Liver (tissue), 9 donors: ENCODE results near the gene USP11. TPM values are rescaled to one million over a fixed set of nuclear protein-coding genes. Genes with fewer than 3 reads are reported as not detected.

Source experiments
- DNase-seq: peaks from one replicate; pipeline ENCODE4 v3.0.0-alpha.2; 2017; ENCODE audit warnings: low spot score
- H3K27ac ChIP-seq, 2 donors: one replicate each; pipeline ENCODE4 v1.7.0; 2013; ENCODE audit warnings: inconsistent platforms in 2 of 2, low read length in 2 of 2, control low read depth in 1 of 2, low read depth in 1 of 2, mild to moderate bottlenecking in 1 of 2
- H3K27me3 ChIP-seq, 4 donors: one replicate each; pipeline versions ENCODE4 v1.6.1 to v1.7.0; 2013; ENCODE audit warnings: low read length in 3 of 4, inconsistent platforms in 1 of 4, mild to moderate bottlenecking in 1 of 4, moderate library complexity in 1 of 4; ENCODE audit not compliant: control insufficient read depth in 4 of 4, insufficient read depth in 4 of 4
- H3K36me3 ChIP-seq, 4 donors: one replicate each; pipeline versions ENCODE4 v1.6.1 to v1.7.0; 2013; ENCODE audit warnings: low read length in 3 of 4, mild to moderate bottlenecking in 3 of 4, low read depth in 1 of 4, moderate library complexity in 1 of 4; ENCODE audit not compliant: control insufficient read depth in 4 of 4, insufficient read depth in 3 of 4
- H3K4me1 ChIP-seq, 4 donors: one replicate each; pipeline versions ENCODE4 v1.6.1 to v1.7.0; 2013; ENCODE audit warnings: low read length in 3 of 4, mild to moderate bottlenecking in 3 of 4, moderate library complexity in 1 of 4; ENCODE audit not compliant: control insufficient read depth in 4 of 4, insufficient read depth in 4 of 4
- H3K4me3 ChIP-seq, 3 donors: one replicate each; pipeline versions ENCODE4 v1.6.1 to v1.7.0; 2013; ENCODE audit warnings: low read length in 3 of 3, control low read depth in 1 of 3, low read depth in 1 of 3, mild to moderate bottlenecking in 1 of 3
- H3K9ac ChIP-seq, 2 donors: one replicate each; pipeline ENCODE4 v1.7.0; 2013; ENCODE audit warnings: low read length in 2 of 2, mild to moderate bottlenecking in 2 of 2, moderate library complexity in 2 of 2, control low read depth in 1 of 2, low read depth in 1 of 2
- H3K9me3 ChIP-seq, 4 donors: one replicate each; pipeline versions ENCODE4 v1.6.1 to v1.7.0; 2013; ENCODE audit warnings: low read length in 3 of 4; ENCODE audit not compliant: control insufficient read depth in 4 of 4
- EGR1 ChIP-seq, 2 donors: IDR thresholded peaks; 2 replicates each; pipeline ENCODE4 v1.6.1; 2016 to 2018; ENCODE audit warnings: antibody characterized with exemption in 2 of 2, low read depth in 2 of 2
- FOXA1 ChIP-seq: IDR thresholded peaks from 2 replicates; pipeline ENCODE4 v1.6.1; 2016; ENCODE audit warnings: antibody characterized with exemption
- FOXA2 ChIP-seq: IDR thresholded peaks from 2 replicates; pipeline ENCODE4 v1.6.1; 2016; ENCODE audit warnings: antibody characterized with exemption
- GABPA ChIP-seq, 2 donors: IDR thresholded peaks in 1 of 2; conservative IDR thresholded peaks in 1 of 2; 2 replicates each; pipeline ENCODE4 v1.6.1; 2016; ENCODE audit warnings: antibody characterized with exemption in 2 of 2, mild to moderate bottlenecking in 1 of 2, moderate library complexity in 1 of 2
- HNF4A ChIP-seq, 2 donors: conservative IDR thresholded peaks; 2 replicates each; pipeline ENCODE4 v1.6.1; 2016; ENCODE audit warnings: antibody characterized with exemption in 2 of 2, mild to moderate bottlenecking in 2 of 2
- HNF4G ChIP-seq: IDR thresholded peaks from 2 replicates; pipeline ENCODE4 v1.6.1; 2016; ENCODE audit warnings: antibody characterized with exemption
- JUND ChIP-seq, 2 donors: IDR thresholded peaks; 2 replicates each; pipeline ENCODE4 v1.6.1; 2016; ENCODE audit warnings: antibody characterized with exemption in 2 of 2
- NR2F2 ChIP-seq: IDR thresholded peaks from 2 replicates; pipeline ENCODE4 v1.6.1; 2016; ENCODE audit warnings: antibody characterized with exemption
- RAD21 ChIP-seq, 2 donors: IDR thresholded peaks; 2 replicates each; pipeline ENCODE4 v1.6.1; 2016; ENCODE audit warnings: antibody characterized with exemption in 2 of 2, mild to moderate bottlenecking in 2 of 2
- RXRA ChIP-seq, 2 donors: IDR thresholded peaks; 2 replicates each; pipeline ENCODE4 v1.6.1; 2017 to 2018; ENCODE audit warnings: antibody characterized with exemption in 2 of 2, mild to moderate bottlenecking in 1 of 2
- SP1 ChIP-seq: IDR thresholded peaks from 2 replicates; pipeline ENCODE4 v1.6.1; 2018; ENCODE audit warnings: antibody characterized with exemption, mild to moderate bottlenecking
- TAF1 ChIP-seq: conservative IDR thresholded peaks from 2 replicates; pipeline ENCODE4 v1.6.1; 2016; ENCODE audit warnings: antibody characterized with exemption, mild to moderate bottlenecking
- YY1 ChIP-seq: IDR thresholded peaks from 2 replicates; pipeline ENCODE4 v1.6.1; 2016; ENCODE audit warnings: antibody characterized with exemption, mild to moderate bottlenecking
- WGBS: extraction: QIAGEN DNeasy Blood & Tissue Kit; methylation state at CpG from one replicate; pipeline ENCODE4 v1.1.7; 2013; 5-methylcytosine and 5-hydroxymethylcytosine counted together
- polyA plus RNA-seq, 2 donors: library from polyadenylated mRNA; stranded (reverse) in 1 of 2; unstranded in 1 of 2; fragments of 200-250 nt in 1 of 2; fragments of >200 nt in 1 of 2; fragmentation: Nextera tagmentation in 1 of 2; extraction: Ambion mirVana in 1 of 2; gene quantifications; one replicate each; pipeline versions ENCODE4 v1.2.1 to v1.2.3, GENCODE V29; 2013 to 2015
- total RNA-seq, 2 donors: library from RNA; depleted of rRNA; stranded (reverse); fragments of >200 nt; gene quantifications; one replicate each; pipeline ENCODE4 v1.2.3, GENCODE V29; 2014
- TF ChIP-seq, protein P1 (sequence below): IDR thresholded peaks from 2 replicates; pipeline ENCODE4 v1.6.1; 2016; ENCODE audit warnings: antibody characterized with exemption
- TF ChIP-seq, protein P2 (sequence below): fragments of 150-350 bp; IDR thresholded peaks from 2 replicates; pipeline ENCODE4 v1.5.1; 2017; ENCODE audit warnings: improper control_type of control experiment, low read depth, low read length; ENCODE audit not compliant: missing input control
- TF ChIP-seq, protein P3 (sequence below): IDR thresholded peaks from 2 replicates; pipeline ENCODE4 v1.6.1; 2016; ENCODE audit warnings: antibody characterized with exemption
- TF ChIP-seq, protein P4 (sequence below): IDR thresholded peaks from 2 replicates; pipeline ENCODE4 v1.6.1; 2016; ENCODE audit warnings: antibody characterized with exemption
- TF ChIP-seq, protein P5 (sequence below): IDR thresholded peaks from 2 replicates; pipeline ENCODE4 v1.6.1; 2016; ENCODE audit warnings: antibody characterized with exemption, mild to moderate bottlenecking
- donor health status: healthy.
- donor health status: healthy.
- donor health status: healthy.
- donor health status: healthy.
- donor health status: healthy.

Gene USP11
- 10 to 100 TPM; 11.8 to 24.3 TPM for total RNA-seq
- 10 to 100 TPM in 1 of 2 donors, 1 to 10 TPM in 1; 9.6 to 10.4 TPM for polyA plus RNA-seq

DNA sequence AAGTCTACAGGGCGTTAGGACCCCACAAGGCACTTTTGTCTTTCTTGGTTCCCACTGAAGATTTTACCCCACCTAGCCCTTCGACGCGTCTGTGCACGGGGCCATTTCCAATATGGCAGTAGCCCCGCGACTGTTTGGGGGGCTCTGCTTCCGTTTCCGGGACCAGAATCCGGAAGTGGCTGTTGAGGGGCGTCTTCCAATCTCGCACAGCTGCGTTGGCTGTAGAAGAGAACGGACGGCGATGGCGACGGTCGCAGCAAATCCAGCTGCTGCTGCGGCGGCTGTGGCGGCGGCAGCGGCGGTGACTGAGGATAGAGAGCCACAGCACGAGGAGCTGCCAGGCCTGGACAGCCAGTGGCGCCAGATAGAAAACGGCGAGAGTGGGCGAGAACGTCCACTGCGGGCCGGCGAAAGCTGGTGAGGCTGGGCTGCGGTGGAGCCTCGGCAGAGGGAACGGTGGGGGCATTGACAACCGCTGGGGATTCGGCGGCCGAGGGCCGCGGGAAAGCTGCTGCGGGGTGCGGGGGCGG, at the start of gene USP11:
Gene USP11, plus strand, starts transcription at position 207 of the 530 bp plus-strand sequence. Its CDS starts 35 bp downstream, at position 242.
- peak within 1 kb of the TSS; percentile 69 to 71 (median 70) for H3K4me3 ChIP-seq
- H3K36me3 ChIP-seq = peaks cover 0 to 13% (median 4%) of the 10 kb centered on the region in 4 donors
- H3K9me3 ChIP-seq = no peaks in the 10 kb centered on the region
- peak in 1 of 2 donors; percentile 34 for TF ChIP-seq EGR1 (IDR thresholded peaks at IDR 0.05; ENCODE audit: low read depth in 2 of 2)
- TF ChIP-seq HNF4G = no peak
- TF ChIP-seq, protein P1, sequence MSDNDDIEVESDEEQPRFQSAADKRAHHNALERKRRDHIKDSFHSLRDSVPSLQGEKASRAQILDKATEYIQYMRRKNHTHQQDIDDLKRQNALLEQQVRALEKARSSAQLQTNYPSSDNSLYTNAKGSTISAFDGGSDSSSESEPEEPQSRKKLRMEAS = no peak
- no peak for TF ChIP-seq TAF1
- TF ChIP-seq GABPA (IDR thresholded peaks at IDR 0.05 in 1 of 2, conservative IDR thresholded peaks at IDR 0.05 in 1 of 2) = peak; percentile 69 to 71
- H3K4me1 ChIP-seq = peaks cover 0 to 7% (median 0%) of the 10 kb centered on the region in 4 donors
- WGBS = 1% methylated on average over 46 of the region's 46 CpGs
- peak within 1 kb of the TSS; percentile 93 to 98 for H3K27ac ChIP-seq
- peak within 1 kb of the TSS; percentile 75 to 99 for H3K9ac ChIP-seq
- no peaks in the 10 kb centered on the region for H3K27me3 ChIP-seq
- peak; percentile 47 for DNase-seq

DNA sequence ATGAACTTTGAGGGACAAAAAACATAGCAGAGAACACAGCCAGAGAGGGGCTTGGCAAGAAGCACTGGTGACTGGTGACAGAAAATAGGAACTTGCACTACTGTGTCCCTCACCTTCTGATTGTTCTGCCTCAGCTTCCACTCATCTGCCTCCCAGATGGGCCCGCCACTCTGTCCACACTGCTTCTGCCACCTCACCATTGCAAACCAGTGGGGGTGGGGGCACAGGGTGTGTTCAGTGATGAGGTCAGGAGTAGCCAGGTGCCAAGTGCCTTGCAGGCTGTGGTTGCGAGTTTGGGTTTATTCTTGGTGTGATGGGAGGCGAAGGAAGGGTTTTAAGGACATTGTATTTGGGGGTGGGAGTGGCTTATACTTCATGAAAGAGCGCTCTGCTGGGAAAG, 48.3 kb upstream of the USP11 start:
- DNase-seq = no peak
- H3K27me3 ChIP-seq = no peaks in the 10 kb centered on the region
- 97% methylated on average over 4 of the region's 4 CpGs for WGBS
- no peak overlapping the region for H3K27ac ChIP-seq
- no peak overlapping the region for H3K4me3 ChIP-seq
- no peaks in the 10 kb centered on the region for H3K4me1 ChIP-seq
- H3K9me3 ChIP-seq = no peaks in the 10 kb centered on the region
- H3K36me3 ChIP-seq = peaks cover 0 to 50% (median 10%) of the 10 kb centered on the region in 4 donors
- TF ChIP-seq, protein P2, sequence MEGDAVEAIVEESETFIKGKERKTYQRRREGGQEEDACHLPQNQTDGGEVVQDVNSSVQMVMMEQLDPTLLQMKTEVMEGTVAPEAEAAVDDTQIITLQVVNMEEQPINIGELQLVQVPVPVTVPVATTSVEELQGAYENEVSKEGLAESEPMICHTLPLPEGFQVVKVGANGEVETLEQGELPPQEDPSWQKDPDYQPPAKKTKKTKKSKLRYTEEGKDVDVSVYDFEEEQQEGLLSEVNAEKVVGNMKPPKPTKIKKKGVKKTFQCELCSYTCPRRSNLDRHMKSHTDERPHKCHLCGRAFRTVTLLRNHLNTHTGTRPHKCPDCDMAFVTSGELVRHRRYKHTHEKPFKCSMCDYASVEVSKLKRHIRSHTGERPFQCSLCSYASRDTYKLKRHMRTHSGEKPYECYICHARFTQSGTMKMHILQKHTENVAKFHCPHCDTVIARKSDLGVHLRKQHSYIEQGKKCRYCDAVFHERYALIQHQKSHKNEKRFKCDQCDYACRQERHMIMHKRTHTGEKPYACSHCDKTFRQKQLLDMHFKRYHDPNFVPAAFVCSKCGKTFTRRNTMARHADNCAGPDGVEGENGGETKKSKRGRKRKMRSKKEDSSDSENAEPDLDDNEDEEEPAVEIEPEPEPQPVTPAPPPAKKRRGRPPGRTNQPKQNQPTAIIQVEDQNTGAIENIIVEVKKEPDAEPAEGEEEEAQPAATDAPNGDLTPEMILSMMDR = no peak
- TF ChIP-seq RAD21 (IDR thresholded peaks at IDR 0.05) = no peak
- no peak for TF ChIP-seq HNF4A (conservative IDR thresholded peaks at IDR 0.05)
- no peak for TF ChIP-seq FOXA2
- no peak for TF ChIP-seq HNF4G
- TF ChIP-seq, protein P3, sequence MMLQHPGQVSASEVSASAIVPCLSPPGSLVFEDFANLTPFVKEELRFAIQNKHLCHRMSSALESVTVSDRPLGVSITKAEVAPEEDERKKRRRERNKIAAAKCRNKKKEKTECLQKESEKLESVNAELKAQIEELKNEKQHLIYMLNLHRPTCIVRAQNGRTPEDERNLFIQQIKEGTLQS = no peak
- TF ChIP-seq, protein P1 = no peak
- TF ChIP-seq EGR1 (IDR thresholded peaks at IDR 0.05; ENCODE audit: low read depth in 2 of 2) = no peak
- TF ChIP-seq, protein P4, sequence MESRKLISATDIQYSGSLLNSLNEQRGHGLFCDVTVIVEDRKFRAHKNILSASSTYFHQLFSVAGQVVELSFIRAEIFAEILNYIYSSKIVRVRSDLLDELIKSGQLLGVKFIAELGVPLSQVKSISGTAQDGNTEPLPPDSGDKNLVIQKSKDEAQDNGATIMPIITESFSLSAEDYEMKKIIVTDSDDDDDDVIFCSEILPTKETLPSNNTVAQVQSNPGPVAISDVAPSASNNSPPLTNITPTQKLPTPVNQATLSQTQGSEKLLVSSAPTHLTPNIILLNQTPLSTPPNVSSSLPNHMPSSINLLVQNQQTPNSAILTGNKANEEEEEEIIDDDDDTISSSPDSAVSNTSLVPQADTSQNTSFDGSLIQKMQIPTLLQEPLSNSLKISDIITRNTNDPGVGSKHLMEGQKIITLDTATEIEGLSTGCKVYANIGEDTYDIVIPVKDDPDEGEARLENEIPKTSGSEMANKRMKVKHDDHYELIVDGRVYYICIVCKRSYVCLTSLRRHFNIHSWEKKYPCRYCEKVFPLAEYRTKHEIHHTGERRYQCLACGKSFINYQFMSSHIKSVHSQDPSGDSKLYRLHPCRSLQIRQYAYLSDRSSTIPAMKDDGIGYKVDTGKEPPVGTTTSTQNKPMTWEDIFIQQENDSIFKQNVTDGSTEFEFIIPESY = no peak
- TF ChIP-seq NR2F2 = no peak
- TF ChIP-seq YY1 = no peak
- TF ChIP-seq RXRA (IDR thresholded peaks at IDR 0.05) = no peak
- TF ChIP-seq GABPA (IDR thresholded peaks at IDR 0.05 in 1 of 2, conservative IDR thresholded peaks at IDR 0.05 in 1 of 2) = no peak
- no peak for TF ChIP-seq TAF1
- TF ChIP-seq JUND (IDR thresholded peaks at IDR 0.05) = no peak
- TF ChIP-seq SP1 = no peak
- TF ChIP-seq FOXA1 = no peak
- TF ChIP-seq, protein P5, sequence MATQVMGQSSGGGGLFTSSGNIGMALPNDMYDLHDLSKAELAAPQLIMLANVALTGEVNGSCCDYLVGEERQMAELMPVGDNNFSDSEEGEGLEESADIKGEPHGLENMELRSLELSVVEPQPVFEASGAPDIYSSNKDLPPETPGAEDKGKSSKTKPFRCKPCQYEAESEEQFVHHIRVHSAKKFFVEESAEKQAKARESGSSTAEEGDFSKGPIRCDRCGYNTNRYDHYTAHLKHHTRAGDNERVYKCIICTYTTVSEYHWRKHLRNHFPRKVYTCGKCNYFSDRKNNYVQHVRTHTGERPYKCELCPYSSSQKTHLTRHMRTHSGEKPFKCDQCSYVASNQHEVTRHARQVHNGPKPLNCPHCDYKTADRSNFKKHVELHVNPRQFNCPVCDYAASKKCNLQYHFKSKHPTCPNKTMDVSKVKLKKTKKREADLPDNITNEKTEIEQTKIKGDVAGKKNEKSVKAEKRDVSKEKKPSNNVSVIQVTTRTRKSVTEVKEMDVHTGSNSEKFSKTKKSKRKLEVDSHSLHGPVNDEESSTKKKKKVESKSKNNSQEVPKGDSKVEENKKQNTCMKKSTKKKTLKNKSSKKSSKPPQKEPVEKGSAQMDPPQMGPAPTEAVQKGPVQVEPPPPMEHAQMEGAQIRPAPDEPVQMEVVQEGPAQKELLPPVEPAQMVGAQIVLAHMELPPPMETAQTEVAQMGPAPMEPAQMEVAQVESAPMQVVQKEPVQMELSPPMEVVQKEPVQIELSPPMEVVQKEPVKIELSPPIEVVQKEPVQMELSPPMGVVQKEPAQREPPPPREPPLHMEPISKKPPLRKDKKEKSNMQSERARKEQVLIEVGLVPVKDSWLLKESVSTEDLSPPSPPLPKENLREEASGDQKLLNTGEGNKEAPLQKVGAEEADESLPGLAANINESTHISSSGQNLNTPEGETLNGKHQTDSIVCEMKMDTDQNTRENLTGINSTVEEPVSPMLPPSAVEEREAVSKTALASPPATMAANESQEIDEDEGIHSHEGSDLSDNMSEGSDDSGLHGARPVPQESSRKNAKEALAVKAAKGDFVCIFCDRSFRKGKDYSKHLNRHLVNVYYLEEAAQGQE = no peak
- no peak overlapping the region for H3K9ac ChIP-seq
